A673 (cell line): ENCODE measurements around the gene GRIN3B. TPM values are rescaled to one million over a fixed set of nuclear protein-coding genes. Genes with fewer than 3 reads are reported as not detected.

Source experiments
- BruUV-seq: library from RNA; stranded (reverse); fragments of 400-500 nt; replicated peaks from 2 replicates; lab custom pipeline; 2021; lab: Mats Ljungman, UMichigan
- CTCF ChIA-PET: fragments of 300-600 bp; sonication (Branson Sonifier 250); formaldehyde crosslinking; loops from one replicate; lab custom pipeline; 2022; ENCODE audit warnings: antibody characterized with exemption; lab: Charles Lee
- POLR2A ChIA-PET: fragments of 300-600 bp; sonication (Branson Sonifier 250); formaldehyde crosslinking; loops from one replicate; lab custom pipeline; 2022; ENCODE audit warnings: antibody characterized with exemption; ENCODE audit not compliant: low non-redundant PET; lab: Charles Lee
- DNase-seq: peaks from one replicate; pipeline ENCODE4 v3.0.0-alpha.2; 2015; ENCODE audit warnings: low spot score
- H3K27ac ChIP-seq: fragments of 200-600 bp; sonication (generic); 2 replicates; pipeline ENCODE4 v1.5.1; 2016; ENCODE audit warnings: mixed run types, low read depth, mild to moderate bottlenecking, mixed read lengths, antibody characterized with exemption, low read length; ENCODE audit not compliant: poor library complexity, severe bottlenecking
- H3K27me3 ChIP-seq: fragments of 200-600 bp; sonication (generic); replicated peaks from 2 replicates; pipeline ENCODE4 v1.6.1; 2017; ENCODE audit warnings: mixed run types, low read depth, mild to moderate bottlenecking, mixed read lengths, antibody characterized with exemption, low read length; ENCODE audit not compliant: insufficient read depth, poor library complexity
- H3K36me3 ChIP-seq: fragments of 200-600 bp; sonication (generic); 2 replicates; pipeline ENCODE4 v1.6.1; 2016; ENCODE audit warnings: mixed run types, mild to moderate bottlenecking, mixed read lengths, antibody characterized with exemption, low read length; ENCODE audit not compliant: insufficient read depth, poor library complexity, severe bottlenecking
- H3K4me1 ChIP-seq: fragments of 200-600 bp; sonication (generic); 2 replicates; pipeline ENCODE4 v1.6.1; 2017; ENCODE audit warnings: mixed run types, mild to moderate bottlenecking, mixed read lengths, antibody characterized with exemption, low read length; ENCODE audit not compliant: insufficient read depth, poor library complexity, severe bottlenecking
- H3K4me3 ChIP-seq: fragments of 200-600 bp; sonication (generic); 2 replicates; pipeline ENCODE4 v1.5.1; 2016; ENCODE audit warnings: low read depth, mixed run types, mild to moderate bottlenecking, mixed read lengths, low read length; ENCODE audit not compliant: poor library complexity, severe bottlenecking
- H3K9me3 ChIP-seq: fragments of 200-600 bp; sonication (generic); 2 replicates; pipeline ENCODE4 v1.6.1; 2016; ENCODE audit warnings: mixed run types, low read depth, mild to moderate bottlenecking, mixed read lengths, antibody characterized with exemption, low read length; ENCODE audit not compliant: poor library complexity, severe bottlenecking
- CTCF ChIP-seq: fragments of 300-800, 200-600 bp; sonication (generic); conservative IDR thresholded peaks from 2 replicates; pipeline ENCODE4 v1.5.1; 2017; ENCODE audit warnings: low read depth, mild to moderate bottlenecking, antibody characterized with exemption, low read length, moderate library complexity, mixed read lengths
- EZH2 ChIP-seq: fragments of 200-600 bp; sonication (generic); IDR thresholded peaks from 2 replicates; pipeline ENCODE4 v1.6.1; 2017; ENCODE audit warnings: borderline replicate concordance, low read depth, mild to moderate bottlenecking, mixed read lengths, antibody characterized with exemption, low read length; ENCODE audit not compliant: poor library complexity, severe bottlenecking
- intact Hi-C: fragments of 100-400 bp; cut with micrococcal nuclease; formaldehyde crosslinking; loops from one replicate; pipeline ENCODE4 v1.10.0; 2022; ENCODE audit not compliant: unreplicated experiment
- total RNA-seq: library from RNA; stranded (reverse); gene quantifications from 2 replicates; pipeline ENCODE4 v1.2.3, GENCODE V29; 2021

Gene GRIN3B
- total RNA-seq, 1 experiment from 2014 or later: not detected

GRCh38 chr19:1014161-1015060 is 14.2 kb downstream of the GRIN3B start:
- no peak overlapping the region for H3K4me3 ChIP-seq
- no peak overlapping the region for H3K27ac ChIP-seq
- peaks cover 42% of the 10 kb centered on the region for H3K36me3 ChIP-seq
- no peak for TF ChIP-seq CTCF
- TF ChIP-seq EZH2: no peak
- H3K4me1 ChIP-seq: peaks cover 34% of the 10 kb centered on the region
- no TSS peak for BruUV-seq
- H3K27me3 ChIP-seq: no peaks in the 10 kb centered on the region
- POLR2A ChIA-PET: interaction anchor here (0.7 kb wide), 1 partner anchor 18 kb away, joined by 3 read pairs; no protein-coding TSS in a partner anchor
- intact Hi-C loops: no loop called here
- no peaks in the 10 kb centered on the region for H3K9me3 ChIP-seq
- DNase-seq: no peak
- CTCF ChIA-PET: no interaction called here

GRCh38 chr19:1015061-1015781 is 15.0 kb downstream of the GRIN3B start:
- no peak for DNase-seq
- no peaks in the 10 kb centered on the region for H3K27me3 ChIP-seq
- no peak for TF ChIP-seq EZH2
- no peak for TF ChIP-seq CTCF
- H3K36me3 ChIP-seq: peaks cover 36% of the 10 kb centered on the region
- H3K4me1 ChIP-seq: peaks cover 30% of the 10 kb centered on the region
- ChIA-PET POLR2A (no interaction called here), CTCF (no interaction called here)
- H3K4me3 ChIP-seq: no peak overlapping the region
- BruUV-seq: no TSS peak
- intact Hi-C loops: no loop called here
- H3K9me3 ChIP-seq: no peaks in the 10 kb centered on the region
- H3K27ac ChIP-seq: peak overlapping the region; percentile 54

GRCh38 chr19:1015782-1016646 is 15.8 kb downstream of the GRIN3B start:
- no TSS peak for BruUV-seq
- Histone ChIP-seq H3K27ac (peak overlapping the region; percentile 54), H3K4me3 (no peak overlapping the region), H3K9me3 (no peaks in the 10 kb centered on the region), H3K36me3 (peaks cover 28% of the 10 kb centered on the region), H3K27me3 (no peaks in the 10 kb centered on the region), H3K4me1 (peaks cover 30% of the 10 kb centered on the region)
- intact Hi-C loops: no loop called here
- POLR2A ChIA-PET: no interaction called here
- CTCF ChIA-PET: no interaction called here
- DNase-seq: no peak
- no peak for TF ChIP-seq EZH2
- TF ChIP-seq CTCF: no peak
